ENCODE results near the gene LAMB4.

The LAMB4 gene

DNA sequence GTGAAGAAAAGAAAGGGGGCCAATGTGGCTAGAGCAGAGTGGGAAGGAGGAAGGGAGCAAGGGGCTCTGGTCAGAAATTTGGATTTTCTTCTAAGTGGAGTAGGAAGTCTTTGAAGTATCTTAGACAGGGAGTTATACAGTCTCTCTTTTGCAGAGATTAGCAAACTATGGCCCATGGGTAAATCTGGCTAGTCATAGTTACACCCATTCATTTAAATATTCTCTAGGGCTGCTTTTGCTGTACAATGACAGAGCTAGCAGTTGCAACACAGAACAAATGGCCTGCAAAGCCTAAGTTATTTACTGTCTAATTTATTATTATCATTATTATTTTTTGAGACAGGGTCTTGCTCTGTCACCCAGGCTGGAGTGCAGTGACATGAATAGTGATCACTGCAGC is 10.5 kb upstream of the LAMB4 start:
- DNase-seq, result no peak

GRCh38 chr7:108138911-108139310 is 8.8 kb upstream of the LAMB4 start:
- no peak for DNase-seq

- no peak for DNase-seq
Observed at GRCh38 chr7:108137993-108138392, 7.8 kb upstream of the LAMB4 start.

DNA sequence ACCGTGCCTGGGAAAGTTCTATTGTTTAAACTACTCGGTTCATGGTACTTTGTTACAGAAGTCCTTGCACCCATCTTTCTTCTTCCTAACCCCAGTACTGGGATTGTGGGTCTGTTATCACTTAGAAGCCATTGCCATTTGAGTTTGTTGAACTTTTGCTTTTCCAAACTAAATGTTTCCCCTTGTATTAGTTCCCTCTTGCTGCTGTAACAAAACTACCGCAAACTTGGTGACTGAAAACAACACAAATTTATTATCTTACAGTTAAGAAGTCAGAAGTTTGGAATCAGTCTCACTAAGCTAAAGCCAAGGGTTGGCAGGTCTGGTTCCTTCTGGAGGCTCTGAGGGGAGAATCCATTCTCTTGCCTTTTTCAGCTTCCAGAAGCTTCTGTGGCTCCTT is 6.9 kb upstream of the LAMB4 start:
- no peak for DNase-seq

DNA sequence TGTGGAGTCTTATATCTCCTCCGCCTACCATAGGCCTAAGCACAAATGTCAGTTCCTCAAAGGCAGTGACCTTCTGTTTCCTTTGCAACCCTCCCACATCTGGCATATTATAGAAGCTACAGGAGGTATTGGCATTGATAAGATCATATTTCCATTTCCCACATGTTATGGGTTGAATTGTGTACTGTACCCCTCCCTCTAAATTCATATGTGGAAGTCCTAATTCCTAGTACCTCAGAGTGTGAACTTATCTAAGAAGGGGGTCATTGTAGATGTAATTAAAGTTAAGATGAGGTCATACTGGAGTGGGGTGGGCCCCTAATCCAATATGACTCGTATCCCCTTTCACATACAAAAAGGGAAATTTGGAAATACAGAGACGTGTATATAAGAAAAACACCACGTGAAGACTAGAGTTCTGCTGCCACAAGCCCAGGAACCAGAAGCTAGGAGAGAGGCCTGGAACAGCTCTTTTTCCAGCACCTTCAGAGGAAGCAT is 6.1 kb upstream of the LAMB4 start:
- DNase-seq, result no peak

DNA sequence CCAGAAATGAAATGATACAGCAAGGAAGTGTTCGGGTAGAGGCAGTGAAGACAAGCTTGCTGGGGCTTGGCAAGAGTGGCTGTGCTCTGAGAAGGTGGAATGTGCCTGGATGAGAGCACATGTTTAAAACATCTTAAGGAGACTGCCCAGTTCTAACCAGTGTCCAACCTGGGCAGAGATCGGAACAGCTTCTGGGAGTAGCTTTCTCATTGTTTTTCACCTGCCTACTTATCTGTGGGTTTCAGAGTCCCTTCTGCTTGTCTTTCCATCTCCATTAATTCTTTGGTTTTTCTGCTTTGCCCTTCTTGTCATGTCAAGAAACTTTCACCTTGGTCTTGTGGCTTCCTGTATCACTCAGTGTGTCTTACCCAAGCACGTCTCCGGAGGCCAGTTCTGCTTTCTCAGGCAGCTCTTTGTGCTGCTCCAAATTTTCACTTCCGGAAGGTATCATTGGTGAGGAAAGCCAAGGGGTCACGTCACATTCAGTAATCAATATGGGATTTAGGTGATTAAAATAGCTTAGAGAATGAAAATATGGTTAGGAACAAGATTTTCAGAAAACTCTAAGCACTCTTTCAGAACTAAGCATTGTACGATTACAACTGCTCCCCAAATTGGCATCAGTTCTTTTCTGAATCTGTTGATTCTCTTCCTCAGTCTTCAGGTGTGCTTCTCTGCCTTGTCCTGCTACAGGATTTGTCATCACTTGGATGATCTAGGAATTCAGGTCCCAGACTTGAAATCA is 5.5 kb upstream of the LAMB4 start:
- DNase-seq, result no peak

GRCh38 chr7:108134486-108134885 is 4.3 kb upstream of the LAMB4 start:
- no peak for DNase-seq

- DNase-seq, result no peak
Observed at GRCh38 chr7:108132551-108133265, 2.5 kb upstream of the LAMB4 start.

GRCh38 chr7:108129018-108129965 is 869 bp downstream of the LAMB4 start:
- DNase-seq, result no peak

DNA sequence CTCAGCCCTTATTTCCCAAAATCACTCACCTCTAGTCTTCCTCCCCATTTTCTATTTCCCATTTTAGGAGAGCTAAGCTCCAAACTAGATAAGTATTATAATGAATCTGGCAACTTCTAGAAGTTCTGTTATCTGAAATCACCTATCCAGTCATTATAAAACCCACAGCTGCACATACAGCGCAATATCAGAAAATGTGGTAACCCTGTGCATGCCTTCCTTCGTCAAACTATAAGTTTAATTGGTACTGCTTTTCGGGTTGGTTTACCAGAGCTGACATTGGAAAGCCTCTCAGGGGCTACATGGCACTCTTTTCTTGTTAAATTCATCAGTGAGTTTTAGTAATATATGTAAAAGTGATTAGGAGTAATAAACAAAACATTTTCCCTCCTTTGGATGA is 1.6 kb downstream of the LAMB4 start:
- DNase-seq, result no peak

DNA sequence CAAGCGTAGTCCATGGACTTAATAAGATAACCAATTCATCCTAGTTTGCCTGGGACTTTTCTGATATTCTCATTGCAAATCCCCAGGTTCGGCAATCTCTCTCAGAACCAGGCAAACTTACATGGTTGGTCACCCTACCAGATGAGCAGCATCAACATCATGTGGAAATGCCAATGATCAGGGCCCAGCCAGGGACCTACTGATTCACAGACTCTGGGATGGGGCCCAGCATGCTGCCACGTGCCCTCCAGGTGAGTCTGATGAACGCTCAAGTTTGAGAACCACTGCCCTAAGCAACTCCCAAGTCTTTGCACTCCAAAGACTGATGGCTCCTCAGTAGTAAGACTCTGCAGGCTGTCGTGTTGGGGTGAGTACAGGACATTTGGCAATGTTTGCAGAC is 2.7 kb downstream of the LAMB4 start:
- no peak for DNase-seq

DNA sequence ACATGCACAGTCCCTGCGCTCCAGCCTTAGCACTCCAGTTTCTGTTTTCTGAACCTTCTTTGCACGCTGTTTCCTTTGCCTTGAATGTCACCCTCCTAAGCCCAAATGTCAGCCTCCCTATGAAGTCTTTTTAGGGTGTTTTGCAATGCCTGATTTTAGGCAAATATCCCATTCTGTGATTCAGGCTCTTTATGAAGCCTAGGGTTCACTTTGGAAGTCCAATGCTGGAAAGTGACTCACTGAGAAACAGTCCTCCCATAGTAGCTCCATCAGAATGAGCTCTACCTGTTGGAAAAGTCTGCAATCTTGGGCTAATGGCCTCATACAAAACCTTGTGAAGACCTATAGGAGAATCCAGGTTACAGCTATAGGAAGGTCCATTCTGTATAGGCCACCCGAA is 5.3 kb downstream of the LAMB4 start:
- no peak for DNase-seq

DNA sequence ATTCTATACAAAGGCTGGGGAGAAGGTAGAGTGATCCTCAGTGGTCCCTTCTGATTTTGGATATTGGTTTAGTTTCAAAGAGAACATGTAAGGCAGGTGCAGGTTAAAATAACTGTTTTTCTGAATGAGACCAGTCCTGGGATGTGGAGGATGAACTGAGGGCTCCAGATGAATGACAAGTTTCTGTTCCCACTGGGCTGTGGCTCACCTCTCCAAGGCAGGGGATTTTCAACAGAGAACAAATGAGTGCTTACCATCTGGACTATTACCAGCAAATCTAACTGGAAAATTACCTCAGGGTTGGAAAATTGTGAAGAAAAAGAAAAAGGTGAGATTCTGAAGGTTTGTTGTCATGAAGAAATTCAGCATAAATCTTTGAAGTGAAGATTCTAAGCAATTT is 8.0 kb downstream of the LAMB4 start:
- no peak for DNase-seq

- DNase-seq, result no peak
Observed at GRCh38 chr7:108120933-108121332, 9.2 kb downstream of the LAMB4 start.

- no peak for DNase-seq
Observed at GRCh38 chr7:108120196-108120595, 10.0 kb downstream of the LAMB4 start.

- DNase-seq, result no peak
Observed at GRCh38 chr7:108118959-108119358, 11.2 kb downstream of the LAMB4 start.

DNA sequence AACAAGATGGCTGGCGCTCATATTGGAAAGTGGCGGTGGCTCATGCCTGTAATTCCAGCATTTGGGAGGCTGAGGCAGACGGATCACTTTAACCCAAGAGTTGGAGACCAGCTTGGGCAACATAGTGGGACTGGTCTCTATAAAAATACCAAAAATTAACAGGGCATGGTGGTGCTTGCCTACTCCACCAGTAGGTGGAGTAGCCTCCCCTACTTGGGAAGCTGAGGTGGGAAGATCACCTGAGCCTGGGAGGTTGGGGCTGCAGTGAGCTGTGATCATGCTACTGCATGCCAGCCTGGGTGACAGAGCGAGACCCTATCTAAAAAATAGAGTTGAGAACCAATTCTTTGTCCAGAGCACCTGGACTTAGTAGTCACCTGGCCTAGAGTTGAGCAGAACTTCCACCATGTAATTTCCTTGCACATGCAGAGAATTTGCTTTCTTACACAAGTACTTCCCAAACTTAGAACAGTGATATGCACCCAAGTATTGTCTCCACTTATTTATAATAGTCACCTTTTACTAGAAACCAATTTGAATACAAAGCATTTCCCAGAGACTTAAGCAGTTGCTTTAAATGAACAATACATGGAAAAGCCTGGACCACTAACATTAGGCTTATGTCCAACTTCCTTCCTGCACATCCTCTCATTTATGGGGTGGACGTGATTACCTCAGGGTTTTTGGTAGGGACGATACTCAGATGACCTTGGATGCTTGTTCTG is 15.9 kb downstream of the LAMB4 start:
- DNase-seq, result no peak

GRCh38 chr7:108112683-108113082 is 17.5 kb downstream of the LAMB4 start:
- DNase-seq, result no peak

- DNase-seq, result no peak
Observed at GRCh38 chr7:108109221-108109908, 20.8 kb downstream of the LAMB4 start.

- no peak for DNase-seq
Observed at GRCh38 chr7:108108131-108108530, 22.0 kb downstream of the LAMB4 start.

DNA sequence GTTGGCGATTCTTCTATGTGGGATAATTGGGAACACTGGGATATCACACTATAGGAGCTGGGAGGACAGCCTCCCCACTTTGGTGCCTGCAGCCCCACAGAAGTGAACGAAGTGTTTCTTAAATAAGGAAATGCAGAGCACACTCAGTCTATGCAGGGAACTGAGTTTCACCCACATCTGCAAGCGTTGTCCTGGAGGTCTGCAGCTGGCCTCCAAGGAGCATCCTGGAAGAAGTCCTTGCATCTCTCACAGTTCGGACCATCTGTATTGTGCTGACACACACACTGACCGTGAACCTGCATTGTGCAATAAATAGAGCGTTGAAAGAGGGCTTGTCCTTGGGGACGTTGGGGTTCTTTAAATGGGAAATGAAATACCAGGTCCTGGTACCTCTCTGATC is 25.8 kb downstream of the LAMB4 start:
- no peak for DNase-seq

Measured in activated naive CD4-positive, alpha-beta T cell treated with anti-CD3 and anti-CD28 coated beads, Interleukin-2, amount 50 U/mL, for 16 hours (primary cell).